ENCODE data around the gene RNF148.
"Not testable (repeated sequence)": the region's sequence is repeated elsewhere in the genome, so short reads cannot be mapped to it uniquely, and the experiment has no call there.

Gene RNF148

DNA sequence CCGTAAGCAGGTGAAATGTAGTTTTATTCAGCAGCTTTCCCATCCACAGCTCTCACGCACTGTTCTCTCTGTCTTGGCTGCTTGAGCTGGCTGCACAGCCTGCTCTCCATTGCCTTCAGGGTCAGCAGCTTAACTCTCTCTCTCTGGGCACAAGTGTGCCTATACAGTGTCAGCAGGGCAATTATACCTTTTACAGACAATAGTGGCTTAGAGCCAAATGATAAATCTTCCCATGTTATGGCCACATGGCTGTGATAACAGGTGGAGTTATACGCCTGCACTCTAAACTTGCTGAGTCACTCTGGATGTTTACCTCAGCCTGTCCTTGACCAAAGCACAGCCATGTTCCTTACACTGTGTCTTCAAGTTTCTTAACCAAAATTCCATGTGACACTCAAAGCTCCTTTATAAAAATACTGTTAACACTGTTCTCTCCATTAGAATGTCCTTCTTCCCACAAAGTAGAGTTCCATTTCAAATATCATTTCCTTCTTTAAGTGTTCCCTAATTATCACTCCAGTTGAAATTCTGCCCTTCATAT is 9.9 kb downstream of the RNF148 start:
- no peak overlapping the region for H3K27ac ChIP-seq (ENCODE audit: insufficient read depth, low read length, poor library complexity, severe bottlenecking)
- no peak overlapping the region for H3K4me3 ChIP-seq (ENCODE audit: insufficient read depth, low read depth, low read length, poor library complexity, severe bottlenecking)
- no peaks in the 10 kb centered on the region for H3K36me3 ChIP-seq (ENCODE audit: control insufficient read depth, insufficient read depth, low read length)
- no peaks in the 10 kb centered on the region for H3K4me1 ChIP-seq (ENCODE audit: control insufficient read depth, insufficient read depth, low read length, poor library complexity, severe bottlenecking)
- no peak for DNase-seq
- no peaks in the 10 kb centered on the region for H3K27me3 ChIP-seq (replicated peaks; ENCODE audit: control insufficient read depth, insufficient read depth, low read length, poor library complexity, severe bottlenecking)
- H3K9me3 ChIP-seq (ENCODE audit: control insufficient read depth, low read length): no peaks in the 10 kb centered on the region

DNA sequence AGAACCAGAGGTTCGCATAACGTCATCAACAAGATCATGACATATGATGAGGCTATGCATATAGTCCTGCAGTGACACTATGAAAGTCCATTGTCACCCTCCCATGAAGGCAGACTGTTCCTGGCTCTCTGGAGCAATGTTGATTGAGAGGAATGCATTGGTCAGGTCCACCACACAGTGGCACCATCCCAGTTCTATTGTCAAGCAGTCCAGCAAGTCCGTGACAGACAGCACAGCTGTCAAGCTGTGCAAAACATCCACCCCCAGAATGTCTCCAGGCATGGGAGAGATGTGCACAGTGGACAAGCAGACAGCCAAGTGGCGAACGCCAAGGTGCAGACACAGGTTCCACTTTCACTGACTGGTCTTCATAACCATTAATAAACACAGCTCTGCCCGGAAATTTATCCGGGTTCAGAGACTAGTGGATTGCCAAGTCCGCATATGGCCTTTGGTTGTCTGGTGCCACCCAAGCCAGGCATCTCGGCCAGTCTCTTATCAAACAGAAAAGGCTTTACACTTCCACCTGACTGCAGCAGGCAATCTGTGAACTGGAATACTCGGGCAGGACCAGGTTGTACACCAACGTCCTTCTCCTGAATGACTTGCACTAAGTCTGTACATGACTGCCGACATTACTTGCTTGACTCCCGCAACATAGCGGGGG is 11.0 kb downstream of the RNF148 start:
- Histone ChIP-seq H3K4me1 (ENCODE audit: control insufficient read depth, insufficient read depth, low read length, poor library complexity, severe bottlenecking) (no peaks in the 10 kb centered on the region), H3K27me3 (replicated peaks; ENCODE audit: control insufficient read depth, insufficient read depth, low read length, poor library complexity, severe bottlenecking) (no peaks in the 10 kb centered on the region), H3K4me3 (ENCODE audit: insufficient read depth, low read depth, low read length, poor library complexity, severe bottlenecking) (no peak overlapping the region), H3K36me3 (ENCODE audit: control insufficient read depth, insufficient read depth, low read length) (no peaks in the 10 kb centered on the region), H3K9me3 (ENCODE audit: control insufficient read depth, low read length) (no peaks in the 10 kb centered on the region), H3K27ac (ENCODE audit: insufficient read depth, low read length, poor library complexity, severe bottlenecking) (no peak overlapping the region)
- DNase-seq: no peak

DNA sequence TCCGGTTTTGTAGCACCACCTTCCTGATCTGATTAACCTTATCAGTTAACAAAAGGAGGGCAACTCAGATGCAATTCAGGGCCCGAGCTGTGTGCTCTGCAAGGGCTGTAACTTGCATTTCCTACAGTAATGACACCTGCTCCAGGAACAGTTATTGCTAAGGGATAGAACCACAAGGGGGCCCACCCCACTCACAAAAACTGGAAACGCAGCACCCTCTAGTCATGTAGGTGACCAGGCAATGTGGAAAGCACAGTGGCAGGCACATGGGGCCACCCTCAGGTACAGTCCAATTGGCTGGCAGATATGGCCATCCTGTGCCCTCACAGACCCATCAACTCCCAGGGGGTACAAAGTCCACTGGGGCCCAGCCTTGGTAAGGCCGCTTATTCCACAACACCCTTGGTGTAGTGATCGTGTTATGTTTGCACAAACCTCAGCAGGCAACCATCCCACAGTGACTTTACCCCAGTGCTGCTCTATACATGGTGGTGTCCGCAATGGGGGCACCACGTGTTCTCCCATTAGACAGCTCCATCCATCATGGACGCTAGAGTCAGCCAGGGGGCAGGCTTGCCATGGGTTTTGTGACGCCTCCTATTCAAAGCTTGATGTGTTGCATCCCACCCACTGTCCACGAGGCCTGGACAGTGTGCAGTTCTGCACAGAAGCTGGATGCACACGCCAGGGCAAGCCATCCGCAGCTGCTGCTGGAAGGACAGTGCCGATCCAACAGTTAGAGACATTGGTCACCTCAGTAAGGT is 13.2 kb downstream of the RNF148 start:
- Histone ChIP-seq H3K36me3 (ENCODE audit: control insufficient read depth, insufficient read depth, low read length) (no peaks in the 10 kb centered on the region), H3K4me3 (ENCODE audit: insufficient read depth, low read depth, low read length, poor library complexity, severe bottlenecking) (no peak overlapping the region), H3K4me1 (ENCODE audit: control insufficient read depth, insufficient read depth, low read length, poor library complexity, severe bottlenecking) (no peaks in the 10 kb centered on the region), H3K9me3 (ENCODE audit: control insufficient read depth, low read length) (no peaks in the 10 kb centered on the region), H3K27ac (ENCODE audit: insufficient read depth, low read length, poor library complexity, severe bottlenecking) (no peak overlapping the region), H3K27me3 (replicated peaks; ENCODE audit: control insufficient read depth, insufficient read depth, low read length, poor library complexity, severe bottlenecking) (no peaks in the 10 kb centered on the region)
- DNase-seq: no peak

DNA sequence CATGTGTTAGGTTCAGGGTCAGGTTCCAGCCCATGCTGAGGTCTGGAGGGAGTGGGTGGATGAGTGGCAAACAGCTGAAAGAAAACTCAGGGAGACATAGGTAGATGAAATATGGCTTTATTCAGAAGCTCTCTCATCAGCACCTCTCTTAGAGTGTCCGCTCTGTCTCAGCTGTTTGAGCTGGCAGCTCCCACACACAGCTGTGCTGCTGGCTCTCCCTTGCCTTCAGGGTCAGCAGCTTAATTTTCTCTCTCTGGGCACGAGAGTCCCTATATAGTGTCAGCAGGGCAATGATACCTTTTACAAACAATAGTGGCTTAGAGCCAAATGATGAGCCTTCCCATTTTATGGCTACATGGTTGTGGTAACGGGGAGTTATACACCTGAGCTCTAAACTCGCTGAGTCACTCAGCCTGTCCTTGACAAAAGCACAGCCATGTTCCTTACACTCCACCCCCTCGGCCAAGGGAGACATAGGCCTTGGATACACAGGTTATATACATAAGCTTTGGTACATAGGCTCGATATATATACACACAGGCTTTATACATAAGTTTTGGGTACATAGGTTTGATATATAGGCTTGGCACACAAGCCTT is 14.2 kb downstream of the RNF148 start:
- H3K27me3 ChIP-seq (replicated peaks; ENCODE audit: control insufficient read depth, insufficient read depth, low read length, poor library complexity, severe bottlenecking): no peaks in the 10 kb centered on the region
- H3K4me3 ChIP-seq (ENCODE audit: insufficient read depth, low read depth, low read length, poor library complexity, severe bottlenecking): no peak overlapping the region
- H3K36me3 ChIP-seq (ENCODE audit: control insufficient read depth, insufficient read depth, low read length): no peaks in the 10 kb centered on the region
- H3K4me1 ChIP-seq (ENCODE audit: control insufficient read depth, insufficient read depth, low read length, poor library complexity, severe bottlenecking): no peaks in the 10 kb centered on the region
- no peak for DNase-seq
- H3K9me3 ChIP-seq (ENCODE audit: control insufficient read depth, low read length): no peaks in the 10 kb centered on the region
- no peak overlapping the region for H3K27ac ChIP-seq (ENCODE audit: insufficient read depth, low read length, poor library complexity, severe bottlenecking)

DNA sequence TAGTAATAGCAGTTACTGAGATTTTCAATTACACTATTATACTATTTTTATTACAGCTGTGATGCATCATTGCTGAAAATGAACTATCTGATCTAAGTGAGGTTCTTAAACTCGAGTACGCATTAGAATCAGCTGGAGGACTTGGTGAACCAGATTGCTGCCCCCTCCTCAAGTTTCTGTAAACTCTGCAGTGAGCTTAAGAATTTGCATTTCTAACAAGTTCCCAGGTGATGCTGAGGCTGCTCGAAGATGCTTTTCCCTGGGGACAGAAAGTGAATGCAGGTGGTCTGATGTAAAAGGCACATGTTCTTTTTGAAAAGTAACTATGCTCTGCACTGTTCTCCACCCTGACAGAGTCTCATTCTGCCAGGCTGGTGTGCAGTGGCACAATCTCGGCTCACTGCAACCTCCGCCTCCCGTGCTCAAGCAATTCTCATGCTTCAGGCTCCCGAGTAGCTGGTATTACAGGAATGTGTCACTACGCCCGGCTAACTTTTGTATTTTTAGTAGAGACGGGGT is 16.3 kb downstream of the RNF148 start:
- Histone ChIP-seq H3K36me3 (ENCODE audit: control insufficient read depth, insufficient read depth, low read length) (no peaks in the 10 kb centered on the region), H3K4me3 (ENCODE audit: insufficient read depth, low read depth, low read length, poor library complexity, severe bottlenecking) (no peak overlapping the region), H3K27me3 (replicated peaks; ENCODE audit: control insufficient read depth, insufficient read depth, low read length, poor library complexity, severe bottlenecking) (no peaks in the 10 kb centered on the region)

DNA sequence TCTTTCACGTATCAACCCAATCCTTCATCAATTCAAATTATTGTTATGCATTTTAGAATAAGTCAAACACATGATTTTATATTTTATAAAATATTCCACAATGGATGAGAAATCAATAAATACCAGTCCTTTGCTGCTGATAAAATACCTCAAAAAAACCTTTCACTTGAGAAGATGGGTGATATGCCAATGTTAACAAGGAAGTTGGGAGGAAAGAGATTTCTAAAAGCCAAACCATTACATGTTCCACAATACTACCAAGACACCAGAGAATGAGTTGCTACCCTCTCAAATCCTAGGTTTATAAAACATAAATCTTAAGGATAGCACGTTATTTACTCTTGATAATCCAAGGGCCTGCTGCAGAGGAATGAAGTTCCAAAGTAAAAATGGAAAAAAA is 18.2 kb downstream of the RNF148 start:
- no peaks in the 10 kb centered on the region for H3K36me3 ChIP-seq (ENCODE audit: control insufficient read depth, insufficient read depth, low read length)
- no peak for DNase-seq
- no peak overlapping the region for H3K4me3 ChIP-seq (ENCODE audit: insufficient read depth, low read depth, low read length, poor library complexity, severe bottlenecking)
- no peaks in the 10 kb centered on the region for H3K9me3 ChIP-seq (ENCODE audit: control insufficient read depth, low read length)
- no peak overlapping the region for H3K27ac ChIP-seq (ENCODE audit: insufficient read depth, low read length, poor library complexity, severe bottlenecking)
- no peaks in the 10 kb centered on the region for H3K27me3 ChIP-seq (replicated peaks; ENCODE audit: control insufficient read depth, insufficient read depth, low read length, poor library complexity, severe bottlenecking)
- H3K4me1 ChIP-seq (ENCODE audit: control insufficient read depth, insufficient read depth, low read length, poor library complexity, severe bottlenecking): no peaks in the 10 kb centered on the region

More for the DNA sequence above, 16.3 kb downstream of the RNF148 start:
- Histone ChIP-seq H3K9me3 (ENCODE audit: control insufficient read depth, low read length) (no peaks in the 10 kb centered on the region), H3K27ac (ENCODE audit: insufficient read depth, low read length, poor library complexity, severe bottlenecking) (no peak overlapping the region), H3K4me1 (ENCODE audit: control insufficient read depth, insufficient read depth, low read length, poor library complexity, severe bottlenecking) (no peaks in the 10 kb centered on the region)
- DNase-seq: no peak

DNA sequence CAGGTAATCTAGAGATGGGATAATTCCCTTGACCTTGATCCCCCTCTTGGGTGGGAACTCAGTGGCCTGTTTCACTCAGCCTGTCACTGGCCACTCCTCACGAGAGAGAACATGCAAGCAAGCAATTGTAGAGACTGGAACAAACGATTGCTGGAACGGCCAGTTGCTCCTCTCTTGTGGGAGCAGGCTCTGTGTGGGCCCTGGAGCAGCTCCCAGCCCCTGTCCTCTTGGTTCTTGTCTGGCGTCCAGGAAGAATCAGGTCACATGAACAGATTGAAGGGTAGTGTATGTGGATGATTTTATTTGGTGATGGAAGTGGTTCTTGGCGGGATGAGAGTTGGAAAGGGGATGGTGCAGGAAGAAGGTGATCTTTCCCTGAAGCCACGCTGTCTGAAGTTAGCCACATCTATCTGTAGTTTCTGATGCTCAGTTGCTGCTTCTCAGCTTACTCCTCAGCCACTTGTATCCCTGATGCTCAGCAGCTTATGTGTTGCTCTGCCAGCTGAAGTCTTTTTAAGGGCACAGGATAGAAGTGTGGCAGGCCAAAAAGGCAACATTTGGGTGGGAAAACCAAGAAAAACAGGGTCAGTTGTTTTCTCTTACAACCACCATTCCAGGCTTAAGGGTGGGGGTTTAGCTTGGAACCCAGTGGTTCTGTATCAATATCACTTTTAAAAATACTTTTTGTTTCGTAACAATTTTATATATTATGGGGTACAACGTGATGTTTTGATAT is 19.7 kb downstream of the RNF148 start:
- Histone ChIP-seq H3K27me3 (replicated peaks; ENCODE audit: control insufficient read depth, insufficient read depth, low read length, poor library complexity, severe bottlenecking) (no peaks in the 10 kb centered on the region), H3K9me3 (ENCODE audit: control insufficient read depth, low read length) (no peaks in the 10 kb centered on the region), H3K4me3 (ENCODE audit: insufficient read depth, low read depth, low read length, poor library complexity, severe bottlenecking) (no peak overlapping the region), H3K36me3 (ENCODE audit: control insufficient read depth, insufficient read depth, low read length) (no peaks in the 10 kb centered on the region), H3K4me1 (ENCODE audit: control insufficient read depth, insufficient read depth, low read length, poor library complexity, severe bottlenecking) (no peaks in the 10 kb centered on the region), H3K27ac (ENCODE audit: insufficient read depth, low read length, poor library complexity, severe bottlenecking) (no peak overlapping the region)
- no peak for DNase-seq

DNA sequence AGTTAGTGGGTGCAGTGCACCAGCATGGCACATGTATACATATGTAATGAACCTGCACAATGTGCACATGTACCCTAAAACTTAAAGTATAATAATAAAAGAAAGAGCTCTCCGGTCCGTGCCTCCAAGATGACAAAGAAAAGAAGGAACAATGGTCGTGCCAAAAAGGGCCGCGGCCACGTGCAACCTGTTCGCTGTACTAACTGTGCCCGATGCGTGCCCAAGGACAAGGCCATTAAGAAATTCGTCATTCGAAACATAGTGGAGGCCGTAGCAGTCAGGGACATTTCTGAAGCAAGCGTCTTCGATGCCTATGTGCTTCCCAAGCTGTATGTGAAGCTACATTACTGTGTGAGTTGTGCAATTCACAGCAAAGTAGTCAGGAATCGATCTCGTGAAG is 21.5 kb downstream of the RNF148 start:
- H3K9me3 ChIP-seq (ENCODE audit: control insufficient read depth, low read length); H3K4me1 ChIP-seq (ENCODE audit: control insufficient read depth, insufficient read depth, low read length, poor library complexity, severe bottlenecking); H3K4me3 ChIP-seq (ENCODE audit: insufficient read depth, low read depth, low read length, poor library complexity, severe bottlenecking); DNase-seq; H3K36me3 ChIP-seq (ENCODE audit: control insufficient read depth, insufficient read depth, low read length); H3K27me3 ChIP-seq (replicated peaks; ENCODE audit: control insufficient read depth, insufficient read depth, low read length, poor library complexity, severe bottlenecking); H3K27ac ChIP-seq (ENCODE audit: insufficient read depth, low read length, poor library complexity, severe bottlenecking): not testable (repeated sequence)

DNA sequence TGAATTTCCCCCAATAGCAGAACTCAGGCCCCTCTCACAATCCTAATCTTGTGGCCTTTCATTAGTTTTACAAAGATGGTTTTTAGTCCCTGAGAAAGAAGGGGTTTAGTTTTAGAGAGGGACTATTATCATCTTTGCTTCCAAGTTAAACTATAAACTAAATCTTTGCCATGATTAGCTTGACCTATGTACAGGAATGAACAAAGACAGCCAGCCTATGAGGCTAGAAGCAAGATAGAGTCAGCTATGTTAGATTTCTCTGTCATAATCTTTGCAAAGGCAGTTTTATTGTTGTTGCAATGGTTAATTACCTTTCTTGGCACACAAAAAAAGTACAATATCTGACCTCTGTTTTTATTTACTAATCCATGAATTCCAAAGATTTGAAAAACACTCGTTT is 22.9 kb downstream of the RNF148 start:
- Histone ChIP-seq H3K27ac (ENCODE audit: insufficient read depth, low read length, poor library complexity, severe bottlenecking) (no peak overlapping the region), H3K4me1 (ENCODE audit: control insufficient read depth, insufficient read depth, low read length, poor library complexity, severe bottlenecking) (no peaks in the 10 kb centered on the region), H3K9me3 (ENCODE audit: control insufficient read depth, low read length) (no peaks in the 10 kb centered on the region), H3K4me3 (ENCODE audit: insufficient read depth, low read depth, low read length, poor library complexity, severe bottlenecking) (no peak overlapping the region), H3K27me3 (replicated peaks; ENCODE audit: control insufficient read depth, insufficient read depth, low read length, poor library complexity, severe bottlenecking) (no peaks in the 10 kb centered on the region), H3K36me3 (ENCODE audit: control insufficient read depth, insufficient read depth, low read length) (no peaks in the 10 kb centered on the region)
- DNase-seq: no peak
